T-helper 2 cell treated with Interferon-gamma antibody and Interleukin-4, amounts not matched to agents 5 μg/mL and 100 μg/mL, for 36 hours (primary cell): ENCODE data around the gene AMPD1.

Experiments used
- DNase-seq: peaks from one replicate; pipeline ENCODE4 v3.0.0; 2021; ENCODE audit warnings: low spot score
- H3K27ac Mint-ChIP-seq: one replicate; pipeline ENCODE4 v1.8.0; 2021; ENCODE audit warnings: mild to moderate bottlenecking, mixed read lengths
- H3K27me3 Mint-ChIP-seq: one replicate; pipeline ENCODE4 v1.8.0; 2021; ENCODE audit warnings: low read depth, mixed read lengths
- H3K36me3 Mint-ChIP-seq: one replicate; pipeline ENCODE4 v1.8.0; 2021; ENCODE audit warnings: low read depth, mixed read lengths
- H3K4me1 Mint-ChIP-seq: one replicate; pipeline ENCODE4 v1.8.0; 2021; ENCODE audit warnings: low read depth, mixed read lengths
- H3K4me3 Mint-ChIP-seq: one replicate; pipeline ENCODE4 v1.8.0; 2022; ENCODE audit warnings: mild to moderate bottlenecking, moderate library complexity, mixed read lengths
- H3K9me3 Mint-ChIP-seq: one replicate; pipeline ENCODE4 v1.8.0; 2021; ENCODE audit warnings: mixed read lengths

AMPD1 gene

DNA sequence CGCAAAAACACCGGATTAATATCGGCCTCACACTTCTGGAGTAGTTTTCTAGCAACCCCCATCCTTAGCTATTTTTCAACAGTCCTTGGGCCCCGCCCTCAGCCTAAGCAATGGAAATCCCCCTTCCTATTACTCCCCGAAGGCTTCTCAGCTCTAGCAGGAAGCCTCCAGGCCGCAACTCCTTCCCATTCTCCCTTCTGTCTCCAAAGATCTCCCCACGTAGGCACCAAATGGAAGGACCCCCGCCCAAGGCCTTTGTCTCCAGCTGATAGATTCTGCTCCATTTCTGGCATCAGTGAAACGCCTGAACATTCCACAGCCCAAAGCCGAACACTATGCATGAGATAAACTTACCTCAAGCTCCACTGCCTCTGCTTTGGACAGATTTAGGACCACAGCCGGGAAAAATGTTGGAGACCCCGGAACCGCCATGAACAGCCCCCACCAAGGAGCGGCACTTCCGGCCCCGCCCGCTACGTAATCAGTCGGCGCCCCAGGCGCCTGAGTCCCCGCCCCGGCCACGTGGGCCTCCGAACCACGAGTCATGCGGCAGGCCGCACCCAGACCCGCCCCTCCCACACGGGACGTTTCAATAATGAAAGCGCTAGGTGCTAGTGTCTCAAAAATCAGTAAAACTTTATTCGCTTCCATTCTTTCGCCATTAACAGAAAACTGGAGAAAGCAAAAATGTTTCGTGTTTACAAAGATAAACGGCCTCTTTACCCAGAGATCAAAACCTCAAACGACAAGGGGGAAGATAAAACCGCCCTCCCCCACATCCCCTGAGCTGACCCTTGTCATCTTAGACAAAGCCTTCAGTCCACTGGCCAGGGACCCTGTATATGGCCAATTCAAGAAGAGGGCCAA lies 21.2 kb upstream of the AMPD1 start, which contains the start of gene NRAS:
Gene NRAS (minus strand): TSS at position 468 of the 867 bp plus-strand sequence. CDS start 611 bp downstream, outside the sequence.
- H3K9me3 Mint-ChIP-seq = no peaks in the 10 kb centered on the region
- peaks cover 20% of the 10 kb centered on the region for H3K4me1 Mint-ChIP-seq
- no peaks in the 10 kb centered on the region for H3K27me3 Mint-ChIP-seq
- peaks cover 65% of the 10 kb centered on the region for H3K36me3 Mint-ChIP-seq
- peak within 1 kb of the TSS; percentile 97 for H3K27ac Mint-ChIP-seq
- peak within 1 kb of the TSS; percentile 94 for H3K4me3 Mint-ChIP-seq
- DNase-seq = peak; percentile 94

DNA sequence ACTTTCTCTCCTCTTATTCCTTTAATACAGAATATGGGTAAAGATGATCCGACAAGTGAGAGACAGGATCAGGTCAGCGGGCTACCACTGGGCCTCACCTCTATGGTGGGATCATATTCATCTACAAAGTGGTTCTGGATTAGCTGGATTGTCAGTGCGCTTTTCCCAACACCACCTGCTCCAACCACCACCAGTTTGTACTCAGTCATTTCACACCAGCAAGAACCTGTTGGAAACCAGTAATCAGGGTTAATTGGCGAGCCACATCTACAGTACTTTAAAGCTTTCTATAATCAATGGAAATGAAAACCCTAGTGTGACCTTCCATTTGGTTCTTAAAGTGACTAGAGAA lies 20.6 kb upstream of the AMPD1 start:
- DNase-seq = no peak
- peak overlapping the region; percentile 97 for H3K27ac Mint-ChIP-seq
- H3K36me3 Mint-ChIP-seq = peaks cover 60% of the 10 kb centered on the region
- H3K4me1 Mint-ChIP-seq = peaks cover 20% of the 10 kb centered on the region
- H3K9me3 Mint-ChIP-seq = no peaks in the 10 kb centered on the region
- no peaks in the 10 kb centered on the region for H3K27me3 Mint-ChIP-seq
- peak overlapping the region; percentile 94 for H3K4me3 Mint-ChIP-seq

DNA sequence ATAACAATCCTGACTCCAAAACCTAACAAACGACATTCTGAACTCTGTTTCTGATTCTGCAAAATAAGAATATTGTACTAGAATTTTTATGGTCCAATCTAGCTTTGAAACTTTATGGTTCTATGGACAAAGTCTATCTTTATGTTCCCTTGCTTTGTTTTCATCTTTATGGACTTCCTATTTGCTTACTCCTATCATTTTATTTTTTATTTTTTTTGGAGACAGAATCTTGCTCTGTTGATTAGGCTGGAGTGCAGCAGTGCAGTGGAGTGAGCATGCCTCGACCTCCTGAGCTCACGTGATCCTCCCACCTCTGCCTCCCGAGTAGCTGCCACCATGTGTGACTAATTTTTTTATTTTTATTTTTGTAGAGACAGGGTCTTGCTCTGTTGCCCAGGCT lies 17.6 kb upstream of the AMPD1 start:
- Mint-ChIP-seq H3K27ac (no peak overlapping the region), H3K36me3 (peaks cover 49% of the 10 kb centered on the region), H3K4me3 (no peak overlapping the region), H3K27me3 (no peaks in the 10 kb centered on the region), H3K4me1 (peaks cover 20% of the 10 kb centered on the region), H3K9me3 (no peaks in the 10 kb centered on the region)
- DNase-seq = no peak

DNA sequence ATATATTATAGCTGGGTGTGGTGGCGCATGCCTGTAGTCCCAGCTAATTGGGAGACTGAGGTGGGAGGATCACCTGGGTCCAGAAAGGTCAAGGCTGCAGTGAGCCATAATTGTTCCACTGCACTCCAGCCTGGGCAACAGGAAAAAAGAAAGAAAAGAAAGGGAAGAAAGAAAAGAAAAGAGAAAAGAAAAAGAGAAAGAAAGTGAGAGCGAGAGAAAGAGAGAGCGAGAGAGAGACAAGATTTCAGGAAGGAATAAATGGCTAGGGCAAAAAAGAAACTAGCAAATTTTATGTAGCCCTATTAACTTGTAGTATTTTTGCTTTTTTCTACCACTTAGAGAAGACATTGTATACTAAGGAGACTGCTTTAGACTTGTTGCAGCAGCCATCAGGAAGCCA lies 15.0 kb upstream of the AMPD1 start:
- no peak for DNase-seq
- H3K27ac Mint-ChIP-seq = no peak overlapping the region
- H3K27me3 Mint-ChIP-seq = no peaks in the 10 kb centered on the region
- no peaks in the 10 kb centered on the region for H3K9me3 Mint-ChIP-seq
- H3K4me1 Mint-ChIP-seq = peaks cover 7% of the 10 kb centered on the region
- H3K36me3 Mint-ChIP-seq = peaks cover 50% of the 10 kb centered on the region
- no peak overlapping the region for H3K4me3 Mint-ChIP-seq

DNA sequence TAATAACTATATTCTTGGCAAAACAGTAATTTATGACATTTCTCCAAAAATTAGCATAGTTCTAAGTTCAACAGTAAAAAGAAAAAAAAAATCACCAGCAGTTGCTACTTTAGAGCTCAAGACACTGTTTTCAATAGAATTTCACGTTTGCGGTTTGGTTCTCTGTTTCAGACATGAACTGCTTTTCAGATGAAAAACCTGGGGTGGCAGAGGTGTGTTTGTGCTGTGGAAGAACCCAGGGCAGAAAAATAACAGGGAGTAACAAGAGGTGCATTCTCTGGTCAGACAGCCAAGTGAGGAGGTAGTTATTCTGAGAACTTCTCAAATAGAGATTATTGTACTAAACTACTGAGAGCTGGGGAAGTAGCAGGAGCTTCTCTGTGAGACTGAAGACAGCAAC lies 12.3 kb upstream of the AMPD1 start:
- Mint-ChIP-seq H3K4me1 (no peaks in the 10 kb centered on the region), H3K36me3 (peaks cover 39% of the 10 kb centered on the region), H3K9me3 (no peaks in the 10 kb centered on the region), H3K27ac (no peak overlapping the region), H3K4me3 (no peak overlapping the region), H3K27me3 (no peaks in the 10 kb centered on the region)
- no peak for DNase-seq

DNA sequence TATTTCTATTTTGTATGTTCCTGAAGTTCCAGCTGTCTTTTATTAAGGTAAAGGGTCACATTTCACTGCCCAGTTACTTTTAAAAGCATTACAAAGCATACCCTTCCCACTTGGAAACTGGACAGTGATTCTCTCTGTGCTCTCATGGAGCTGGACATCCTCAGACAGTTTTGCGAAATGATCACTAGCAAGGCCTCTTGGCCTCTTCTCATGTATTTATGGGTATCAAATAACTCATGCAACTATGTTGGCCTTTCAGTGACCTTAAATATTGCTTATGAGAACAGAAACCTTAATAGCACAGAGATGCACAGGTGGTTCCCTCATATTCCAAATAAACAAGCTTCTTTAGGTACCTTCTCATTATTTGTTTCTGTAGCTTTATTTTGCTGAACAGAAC lies 7.9 kb upstream of the AMPD1 start:
- Mint-ChIP-seq H3K27me3 (no peaks in the 10 kb centered on the region), H3K36me3 (peaks cover 21% of the 10 kb centered on the region), H3K4me1 (no peaks in the 10 kb centered on the region), H3K9me3 (no peaks in the 10 kb centered on the region), H3K27ac (no peak overlapping the region), H3K4me3 (no peak overlapping the region)
- no peak for DNase-seq

DNA sequence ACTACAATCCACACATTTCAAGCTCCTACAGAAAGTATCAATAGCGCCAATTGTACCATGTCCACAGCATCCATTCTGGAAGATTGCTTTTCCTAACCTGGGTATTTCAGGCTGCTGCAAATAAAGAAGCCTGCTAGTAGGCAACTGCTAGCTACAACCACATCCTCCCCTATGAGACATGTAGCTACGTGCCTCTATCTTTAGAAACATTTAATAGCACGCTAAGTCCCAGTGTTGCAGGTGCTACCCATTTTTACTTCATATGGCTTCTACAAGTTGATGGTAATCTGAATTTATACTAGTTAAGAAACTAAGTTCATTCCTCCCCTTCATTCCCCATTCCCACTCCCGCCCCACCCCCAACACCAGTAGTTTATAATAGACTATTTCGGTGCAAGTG lies 7.4 kb upstream of the AMPD1 start:
- Mint-ChIP-seq H3K27ac (no peak overlapping the region), H3K9me3 (no peaks in the 10 kb centered on the region), H3K36me3 (peaks cover 18% of the 10 kb centered on the region), H3K27me3 (no peaks in the 10 kb centered on the region), H3K4me3 (no peak overlapping the region), H3K4me1 (no peaks in the 10 kb centered on the region)
- no peak for DNase-seq

DNA sequence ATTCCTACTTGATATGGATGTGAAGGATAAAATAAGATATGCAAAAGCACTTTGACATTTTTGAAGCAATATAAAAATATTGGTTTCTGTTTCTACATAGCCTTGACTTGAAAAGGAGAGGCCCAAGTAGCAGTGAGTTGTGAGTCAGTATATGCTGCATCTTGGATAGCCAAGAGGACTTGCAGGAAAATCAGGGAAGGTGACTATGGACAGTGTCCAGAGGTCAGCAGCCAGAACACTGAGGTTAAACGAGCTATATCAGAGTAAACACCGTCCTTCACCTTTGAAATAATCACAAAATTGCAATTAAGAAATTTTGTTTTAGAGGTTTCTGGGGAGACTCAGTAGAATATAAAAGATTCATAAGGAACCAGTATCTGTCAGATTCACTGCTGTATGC lies 6.6 kb upstream of the AMPD1 start:
- Mint-ChIP-seq H3K4me3 (no peak overlapping the region), H3K4me1 (no peaks in the 10 kb centered on the region), H3K27ac (no peak overlapping the region), H3K36me3 (peaks cover 10% of the 10 kb centered on the region), H3K9me3 (no peaks in the 10 kb centered on the region), H3K27me3 (no peaks in the 10 kb centered on the region)
- DNase-seq = no peak

DNA sequence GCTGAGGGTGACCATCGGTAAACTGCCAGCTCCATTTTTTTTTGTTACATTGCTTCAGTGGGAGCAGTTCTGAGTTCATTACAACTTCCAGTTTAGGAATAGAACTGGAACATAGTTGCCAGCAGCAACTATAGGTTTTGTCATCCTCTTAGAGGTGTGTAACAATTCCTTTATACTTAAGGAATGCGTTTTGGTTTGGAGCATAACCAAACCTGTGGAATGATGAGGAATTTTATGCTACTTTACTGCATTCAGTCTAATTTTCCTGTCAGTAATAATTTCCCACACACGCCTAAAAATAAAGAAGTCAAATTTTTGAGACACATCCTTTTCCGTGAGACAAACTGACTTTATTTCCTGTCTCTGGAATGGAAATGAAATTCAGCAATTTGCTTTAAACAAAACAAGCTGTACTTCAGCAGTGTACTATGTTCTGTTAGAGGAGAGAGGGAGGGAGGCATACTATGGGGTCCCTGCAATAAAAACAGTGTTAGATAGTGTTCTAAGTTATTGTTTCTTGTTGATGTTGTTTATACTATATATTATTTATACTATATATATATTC lies 4.8 kb upstream of the AMPD1 start:
- Mint-ChIP-seq H3K36me3 (peaks cover 1% of the 10 kb centered on the region), H3K9me3 (no peaks in the 10 kb centered on the region), H3K4me3 (no peak overlapping the region), H3K27me3 (peaks cover 4% of the 10 kb centered on the region), H3K4me1 (no peaks in the 10 kb centered on the region), H3K27ac (no peak overlapping the region)
- DNase-seq = no peak

DNA sequence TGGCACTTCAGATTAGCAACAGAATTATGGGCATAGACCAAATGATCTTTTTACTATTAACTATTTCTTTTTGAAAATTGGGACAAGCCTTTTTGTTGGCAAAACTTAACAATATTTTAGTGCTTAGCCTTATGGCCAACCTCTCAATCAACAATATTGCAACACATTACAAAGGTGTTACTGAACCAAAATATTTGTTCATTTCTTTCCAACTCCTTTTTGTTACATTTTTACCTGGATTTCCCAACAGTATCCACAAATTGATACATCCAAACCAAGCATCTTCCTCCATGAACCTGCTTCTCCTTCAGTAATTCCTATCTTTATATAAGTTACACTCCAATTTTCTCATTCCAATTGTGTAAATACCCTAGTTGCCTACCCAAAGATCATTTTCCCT lies 1.5 kb upstream of the AMPD1 start:
- Mint-ChIP-seq H3K27ac (no peak overlapping the region), H3K4me3 (no peak overlapping the region), H3K4me1 (no peaks in the 10 kb centered on the region), H3K36me3 (no peaks in the 10 kb centered on the region), H3K9me3 (no peaks in the 10 kb centered on the region), H3K27me3 (peaks cover 5% of the 10 kb centered on the region)
- DNase-seq = no peak

DNA sequence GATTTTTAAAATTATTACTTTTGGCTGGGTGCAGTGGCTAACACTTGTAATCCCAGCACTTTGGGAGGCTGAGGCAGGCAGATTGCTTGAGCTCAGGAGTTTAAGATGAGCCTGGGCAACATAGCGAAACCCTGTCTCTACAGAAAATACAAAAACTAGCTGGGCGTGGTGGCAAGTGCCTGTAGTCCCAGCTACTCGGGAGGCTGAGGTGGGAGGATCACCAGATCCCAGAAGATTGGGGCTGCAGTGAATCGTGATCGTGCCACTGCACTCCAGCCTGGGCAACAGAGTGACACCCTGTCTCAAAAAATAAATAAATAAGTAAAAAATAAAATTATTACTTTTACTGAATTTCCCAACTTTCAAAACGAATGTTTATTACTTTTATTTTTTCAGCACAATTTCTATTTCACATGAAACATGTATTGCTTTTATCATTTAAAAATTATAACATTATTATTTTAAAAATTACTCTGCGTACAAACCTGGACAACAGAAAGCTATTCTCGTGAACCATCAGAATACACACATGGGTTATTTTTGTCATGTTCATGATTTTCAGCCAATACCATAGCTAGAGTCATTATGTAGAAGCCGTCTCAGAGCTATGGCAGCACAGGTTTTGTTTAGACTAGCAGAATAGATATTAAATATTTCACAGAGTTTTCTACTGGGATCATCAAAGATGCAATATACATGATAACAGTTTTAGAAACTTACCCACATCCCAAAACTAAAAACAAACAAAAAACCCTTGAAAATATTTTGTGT lies 621 bp downstream of the AMPD1 start:
- H3K27ac Mint-ChIP-seq = no peak overlapping the region
- H3K36me3 Mint-ChIP-seq = no peaks in the 10 kb centered on the region
- H3K4me3 Mint-ChIP-seq = no peak overlapping the region

DNA sequence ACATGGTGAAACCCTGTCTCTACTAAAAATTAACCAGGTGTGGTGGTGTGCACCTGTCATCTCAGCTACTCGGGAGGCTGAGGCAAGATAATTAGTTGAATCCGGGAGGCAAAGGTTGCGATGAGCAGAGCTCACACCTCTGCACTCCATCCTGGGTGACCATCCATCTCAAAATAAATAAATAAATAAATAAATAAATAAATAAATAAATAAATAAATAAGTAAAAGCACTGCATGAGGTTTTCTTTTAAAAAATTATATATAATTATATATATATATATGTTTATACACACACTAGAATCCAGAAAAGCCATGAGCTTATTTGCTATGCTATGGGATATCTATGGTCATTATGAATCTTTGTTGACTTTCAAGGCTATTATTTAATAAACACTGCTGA lies 2.4 kb downstream of the AMPD1 start:
- no peak for DNase-seq
- Mint-ChIP-seq H3K9me3 (no peaks in the 10 kb centered on the region), H3K36me3 (no peaks in the 10 kb centered on the region), H3K27me3 (peaks cover 8% of the 10 kb centered on the region), H3K27ac (no peak overlapping the region), H3K4me1 (no peaks in the 10 kb centered on the region), H3K4me3 (no peak overlapping the region)

More for the DNA sequence above, 621 bp downstream of the AMPD1 start:
- Mint-ChIP-seq H3K4me1 (no peaks in the 10 kb centered on the region), H3K9me3 (no peaks in the 10 kb centered on the region), H3K27me3 (peaks cover 5% of the 10 kb centered on the region)
- DNase-seq = no peak

DNA sequence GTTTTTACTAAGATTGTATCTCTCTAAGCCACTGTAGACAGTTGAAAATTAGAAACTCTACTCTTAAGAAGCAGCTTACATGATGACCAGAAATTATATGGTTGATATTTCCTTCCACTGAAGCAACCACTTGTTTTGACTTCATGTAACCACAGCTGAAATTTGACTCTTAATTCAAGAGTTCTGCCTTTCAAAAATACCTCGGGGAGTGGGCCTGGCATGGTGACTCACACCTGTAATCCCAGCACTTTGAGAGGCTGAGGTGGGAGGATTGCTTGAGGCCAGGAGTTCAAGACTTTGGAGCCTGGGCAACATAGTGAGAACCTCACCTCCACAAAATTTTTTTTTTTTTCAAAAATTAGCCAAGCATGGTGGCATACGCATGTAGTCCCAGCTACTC lies 4.3 kb downstream of the AMPD1 start:
- Mint-ChIP-seq H3K4me3 (no peak overlapping the region), H3K4me1 (no peaks in the 10 kb centered on the region), H3K27me3 (peaks cover 19% of the 10 kb centered on the region), H3K9me3 (no peaks in the 10 kb centered on the region), H3K36me3 (no peaks in the 10 kb centered on the region), H3K27ac (no peak overlapping the region)
- no peak for DNase-seq

DNA sequence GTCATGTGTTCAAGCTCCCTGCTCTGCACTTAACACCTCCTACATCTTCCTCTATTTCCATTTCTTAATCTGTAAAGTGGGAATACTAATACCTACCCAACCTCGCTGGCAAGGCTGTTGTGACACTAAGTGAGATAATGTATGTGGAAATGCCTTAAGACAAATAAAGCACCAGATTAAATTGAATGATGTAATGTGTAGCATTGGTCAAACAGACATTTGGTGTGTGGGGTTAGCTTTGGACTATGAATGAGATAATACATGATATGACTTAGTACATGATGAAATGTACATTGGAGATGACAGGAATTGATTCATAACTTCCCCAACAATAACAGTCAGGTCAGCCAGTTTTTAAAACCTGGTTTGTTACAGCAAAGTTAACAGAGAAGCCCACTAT lies 5.2 kb downstream of the AMPD1 start:
- Mint-ChIP-seq H3K4me3 (no peak overlapping the region), H3K4me1 (no peaks in the 10 kb centered on the region), H3K27ac (no peak overlapping the region), H3K27me3 (peaks cover 20% of the 10 kb centered on the region), H3K9me3 (no peaks in the 10 kb centered on the region), H3K36me3 (no peaks in the 10 kb centered on the region)
- no peak for DNase-seq
